Measurements from ENCODE around the gene RPE65.
"Not testable (repeated sequence)": the region's sequence is repeated elsewhere in the genome, so short reads cannot be mapped to it uniquely, and the experiment has no call there.

RPE65 gene

DNA sequence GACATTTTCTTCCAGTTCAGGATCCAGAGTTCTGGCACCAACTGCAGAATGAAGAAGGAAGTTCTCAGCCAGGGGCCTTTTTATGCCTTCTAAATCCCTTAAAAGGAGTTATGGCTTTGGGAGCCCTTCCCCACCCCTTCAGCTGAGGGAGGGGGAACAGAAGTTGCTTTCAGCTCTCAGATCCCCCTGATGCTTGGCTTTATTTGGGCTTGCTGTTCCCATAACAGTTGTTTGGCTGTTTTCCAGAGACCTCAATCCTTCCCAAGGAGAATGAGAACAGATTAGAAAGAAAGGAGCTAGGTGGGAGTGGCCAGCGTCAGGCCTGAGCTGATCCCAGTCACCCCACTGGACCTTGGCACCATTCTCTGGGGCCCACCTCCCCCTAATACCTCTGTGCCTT is at the start of gene RPE65:
RPE65 (minus strand) TSS at position 54 of the 400 bp plus-strand sequence; CDS start at position 5, 49 bp downstream.
- DNase-seq = no peak

DNA sequence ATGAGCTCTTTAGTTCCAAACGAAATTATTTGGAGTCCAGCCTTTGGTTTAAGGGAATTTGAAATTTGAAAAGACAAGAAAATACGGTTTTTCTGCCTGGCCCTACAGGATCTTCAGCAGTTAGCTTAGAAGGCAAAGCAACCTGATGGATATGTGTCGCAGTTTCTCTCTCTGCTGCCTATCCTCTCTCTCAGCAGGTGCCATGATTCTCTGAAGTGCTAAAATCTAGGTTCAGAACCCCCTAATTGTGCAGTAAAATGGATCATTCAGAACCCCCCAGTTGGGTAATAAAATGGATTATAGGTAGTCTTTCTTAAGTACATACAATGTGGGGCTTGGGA is 47.6 kb upstream of the RPE65 start:
- DNase-seq = no peak

DNA sequence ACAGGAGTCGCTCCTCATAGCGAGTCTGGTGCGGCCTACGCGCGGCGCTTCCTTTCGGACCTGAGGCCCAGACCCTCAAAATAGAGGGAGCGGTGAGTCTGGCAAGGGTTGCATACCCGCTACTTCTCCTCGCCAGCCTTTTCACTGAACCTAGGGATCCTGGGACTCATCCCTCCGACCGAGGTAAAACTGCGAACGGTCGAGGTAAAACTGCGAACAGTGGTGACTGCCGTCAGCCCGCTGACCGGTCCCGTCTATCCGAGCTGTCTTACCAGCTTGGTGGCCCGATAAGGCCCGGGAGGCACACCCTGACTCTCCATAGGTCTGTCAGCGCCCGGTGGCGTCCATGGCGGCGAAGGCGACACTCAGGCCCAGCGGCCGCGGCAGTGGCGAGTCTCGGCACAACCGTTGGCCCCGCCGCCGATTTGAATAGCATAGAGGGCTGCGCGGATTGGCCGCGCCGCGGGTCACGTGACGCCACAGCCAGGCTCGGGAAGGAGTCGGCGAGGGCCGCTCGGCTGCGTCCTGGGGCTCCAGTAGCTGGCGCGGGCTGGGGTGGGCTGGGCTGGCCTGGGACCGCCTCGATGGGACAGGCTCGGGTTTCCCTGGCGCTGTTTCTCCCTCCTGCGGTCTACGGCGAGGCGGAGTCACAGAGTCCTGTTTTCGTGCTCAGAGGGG is 47.1 kb upstream of the RPE65 start, which contains the start of gene DEPDC1:
DEPDC1 (minus strand) TSS at position 403 of the 678 bp plus-strand sequence; CDS start at position 320, 83 bp downstream.
- peak; percentile 87 to 92 for DNase-seq

DNA sequence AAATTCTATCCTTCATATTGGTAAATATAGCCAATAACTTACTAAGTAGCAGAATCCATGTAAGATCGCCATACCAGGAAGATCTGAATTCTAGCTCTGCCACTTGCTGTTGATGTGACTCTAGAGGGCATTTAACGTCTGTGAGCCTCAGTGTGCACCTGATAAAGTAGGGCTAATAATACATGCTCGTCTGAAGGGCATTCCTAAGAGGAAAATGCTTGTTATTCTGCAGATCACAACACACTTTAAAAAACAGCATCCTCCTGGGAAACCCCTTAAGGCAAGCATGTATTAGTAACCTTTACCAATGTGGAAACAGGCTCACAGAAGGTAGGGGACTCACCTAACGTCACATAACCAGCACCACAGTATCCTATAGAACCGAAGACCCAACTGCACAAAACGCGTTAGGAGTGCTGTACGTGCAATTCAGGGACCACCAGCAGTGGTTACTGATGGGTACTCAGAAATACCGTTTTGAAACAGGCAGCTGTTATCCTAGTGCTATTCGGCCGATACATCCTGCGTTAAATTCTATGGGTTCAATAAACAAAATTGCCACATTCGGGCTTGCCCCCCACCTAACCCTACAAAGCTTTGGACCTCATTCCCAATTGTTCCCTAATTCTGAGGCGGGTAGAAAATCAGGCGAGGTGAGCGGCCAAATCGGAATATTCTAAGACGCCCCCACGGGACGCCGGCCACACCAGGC is 46.4 kb upstream of the RPE65 start:
- peak; percentile 45 to 52 for DNase-seq

DNA sequence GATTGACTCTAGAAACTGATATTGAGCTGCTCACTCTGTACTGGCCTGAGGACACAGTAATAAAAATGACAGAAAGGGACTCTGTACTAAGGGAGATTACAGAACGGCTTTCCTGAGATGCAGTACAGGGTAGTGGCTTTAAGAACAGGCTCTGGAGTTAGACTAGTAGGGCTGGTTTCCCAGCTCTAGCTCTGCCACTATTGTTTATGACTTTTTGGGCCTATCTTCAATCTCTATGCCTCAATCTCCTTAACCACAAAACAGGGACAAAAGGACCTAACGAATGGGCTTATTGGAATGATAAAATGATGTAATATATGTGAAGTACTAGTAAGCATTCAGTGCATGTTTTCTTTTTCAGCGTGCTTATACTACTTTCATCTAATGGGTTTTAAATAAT is 45.8 kb upstream of the RPE65 start:
- DNase-seq = peak in 1 of 2 experiments; percentile 45

DNA sequence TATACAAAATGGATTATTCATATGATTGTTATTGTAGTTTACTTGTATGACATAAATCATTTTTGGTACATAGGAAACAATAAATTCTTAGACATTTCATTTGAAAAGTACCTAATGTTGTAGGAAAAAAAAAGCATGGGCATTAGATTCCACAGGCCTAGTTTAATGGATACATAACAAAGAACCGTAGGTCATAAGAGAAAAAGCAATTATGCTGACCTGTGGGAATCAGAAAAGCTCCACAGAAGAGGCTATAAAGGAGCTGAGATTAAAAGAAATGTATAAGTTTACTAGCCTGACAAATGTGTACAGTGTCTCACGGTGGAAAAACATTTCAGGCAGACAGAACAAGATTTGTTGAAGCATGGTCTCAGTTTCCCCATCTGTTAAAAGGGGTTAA is 43.4 kb upstream of the RPE65 start:
- no peak for DNase-seq

DNA sequence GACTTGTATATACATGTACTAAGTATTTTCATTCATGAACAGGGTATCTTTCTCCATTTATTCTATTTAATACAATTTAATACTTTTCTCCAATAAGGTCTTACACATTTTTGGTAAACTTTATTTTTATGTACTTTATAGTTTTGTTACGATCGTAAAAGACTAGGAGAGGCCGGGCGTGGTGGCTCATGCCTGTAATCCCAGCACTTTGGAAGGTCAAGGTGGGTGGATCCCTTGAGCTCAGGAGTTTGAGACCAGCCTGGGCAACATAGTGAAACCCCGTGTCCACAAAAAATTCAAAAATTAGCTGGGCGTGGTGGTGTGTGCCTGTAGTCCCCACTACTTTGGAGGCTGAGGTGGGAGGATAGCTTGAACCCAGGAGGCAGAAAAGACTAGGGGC is 42.5 kb upstream of the RPE65 start:
- not testable (repeated sequence) for DNase-seq

DNA sequence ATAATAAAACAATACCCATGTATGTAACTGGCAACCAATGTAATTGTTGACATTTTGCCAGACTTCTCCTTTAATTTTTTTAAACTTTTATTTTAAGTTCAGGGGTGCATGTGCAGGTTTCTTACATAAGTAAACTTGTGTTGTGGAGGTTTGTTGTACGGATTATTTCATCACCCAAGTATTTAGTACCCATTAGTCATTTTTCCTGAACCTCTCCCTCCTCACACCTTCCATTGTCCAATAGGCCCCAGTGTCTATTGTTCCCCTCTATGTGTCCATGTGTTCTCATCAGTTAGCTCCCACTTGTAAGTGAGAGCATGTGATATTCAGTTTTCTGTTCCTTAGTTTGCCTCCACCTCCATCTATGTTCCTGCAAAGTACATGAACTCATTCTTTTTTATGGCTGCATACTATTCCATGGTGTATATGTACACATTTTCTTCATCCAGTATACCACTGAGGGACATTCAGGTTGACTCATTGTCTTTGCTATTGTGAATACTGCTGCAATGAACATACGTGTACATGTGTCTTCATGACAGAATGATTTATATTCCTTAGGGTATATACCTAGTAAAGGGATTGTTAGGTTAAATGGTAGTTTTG is 40.4 kb upstream of the RPE65 start:
- DNase-seq = no peak

DNA sequence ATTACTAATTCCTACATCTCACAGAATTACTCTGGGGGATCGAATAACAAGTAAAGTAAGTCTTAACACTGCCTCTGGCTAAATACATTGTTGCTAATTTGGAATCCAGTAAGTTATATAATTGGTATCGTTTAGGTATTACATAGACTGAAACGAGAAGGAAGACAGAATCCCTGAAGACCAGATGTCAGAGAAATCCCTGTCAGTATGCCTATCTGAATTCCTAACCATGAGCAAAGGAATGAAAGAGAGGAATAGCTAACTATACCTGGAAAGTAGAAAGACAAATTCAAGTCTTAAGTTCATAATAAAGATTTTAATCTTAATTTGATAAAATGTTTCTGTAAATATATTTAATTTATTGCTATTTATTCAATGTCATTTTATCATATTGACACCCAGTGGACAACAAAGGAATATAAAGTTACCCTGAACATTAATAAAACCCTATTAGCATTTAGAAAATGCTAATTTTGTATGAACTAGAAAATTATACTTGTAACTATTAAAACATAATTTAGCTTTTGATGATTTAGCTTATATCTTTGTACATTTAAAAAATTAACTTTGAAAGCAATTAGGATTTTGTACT is 35.8 kb upstream of the RPE65 start:
- DNase-seq = no peak

DNA sequence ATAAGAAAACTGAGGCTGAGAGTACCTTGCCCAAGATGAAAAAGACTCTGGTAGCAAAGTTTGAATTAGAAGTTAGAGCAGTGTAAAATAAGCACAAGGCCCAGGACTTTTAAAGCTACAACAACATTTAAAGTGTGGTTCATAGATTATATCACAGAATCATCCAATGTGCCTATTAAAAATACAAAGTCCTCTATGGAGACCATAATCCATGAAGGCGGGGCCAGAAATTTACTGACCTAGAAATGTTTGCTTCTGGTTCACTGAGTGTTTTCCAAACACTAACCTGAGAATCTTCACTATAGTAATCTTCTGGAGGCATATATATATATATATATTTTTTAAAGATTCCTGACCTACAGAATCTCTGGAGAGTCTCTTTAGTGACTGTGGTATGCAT is 34.9 kb upstream of the RPE65 start:
- DNase-seq = no peak

DNA sequence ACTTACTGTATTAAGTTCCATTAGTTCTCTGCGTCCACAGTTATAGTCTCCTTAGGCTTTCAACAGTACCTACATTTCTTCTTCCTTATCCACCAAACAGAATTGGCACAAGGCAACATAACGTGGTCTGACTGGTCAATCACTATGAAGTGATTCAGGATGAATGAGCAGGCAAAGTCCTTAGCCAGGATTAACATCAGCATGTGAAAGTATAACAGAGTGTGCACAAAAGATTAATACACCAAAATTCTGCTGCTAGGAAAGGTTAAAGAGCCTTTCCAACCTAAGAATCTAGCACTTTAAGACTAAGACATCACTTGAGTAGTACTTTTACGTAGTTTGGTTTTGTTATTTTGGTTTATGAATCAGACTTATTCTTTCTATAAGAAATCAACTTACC is 31.3 kb upstream of the RPE65 start:
- no peak for DNase-seq

DNA sequence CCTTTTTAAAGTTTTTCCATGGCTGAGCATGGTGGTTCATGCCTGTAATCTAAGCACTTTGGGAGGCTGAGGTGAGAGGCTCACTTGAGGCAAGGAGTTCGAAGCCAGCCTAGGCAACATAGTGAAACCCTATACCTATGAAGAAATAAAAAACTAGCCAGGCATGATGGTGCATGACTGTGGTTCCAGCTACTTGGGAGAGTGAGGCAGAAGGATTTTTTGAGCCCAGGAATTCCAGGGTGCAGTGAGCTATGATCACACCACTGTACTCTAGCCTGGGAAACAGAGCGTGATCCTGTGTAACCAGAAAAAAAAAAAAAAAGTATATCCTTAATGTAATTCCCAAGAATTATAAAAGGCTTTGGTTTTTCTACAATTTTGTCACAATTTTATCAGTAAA is 29.7 kb upstream of the RPE65 start:
- DNase-seq = no peak

DNA sequence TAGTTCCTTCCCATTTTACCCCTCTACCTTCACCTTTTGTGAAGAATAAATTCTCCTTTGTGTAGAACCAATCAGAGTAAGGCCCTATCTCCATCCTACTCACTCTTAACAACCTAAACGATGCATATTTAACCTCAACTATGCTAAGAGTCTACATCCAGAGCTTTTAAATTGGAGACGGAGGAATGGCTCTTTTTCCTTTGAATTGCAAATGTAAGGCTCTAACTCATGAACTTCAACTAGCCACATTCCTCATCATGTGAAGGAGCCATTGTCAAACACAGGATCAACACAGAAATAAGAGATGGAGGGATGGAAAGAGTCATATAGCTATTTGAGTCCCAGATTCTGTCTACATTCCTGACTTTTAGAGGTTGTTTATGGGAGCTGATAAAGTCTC is 28.9 kb upstream of the RPE65 start:
- DNase-seq = no peak

DNA sequence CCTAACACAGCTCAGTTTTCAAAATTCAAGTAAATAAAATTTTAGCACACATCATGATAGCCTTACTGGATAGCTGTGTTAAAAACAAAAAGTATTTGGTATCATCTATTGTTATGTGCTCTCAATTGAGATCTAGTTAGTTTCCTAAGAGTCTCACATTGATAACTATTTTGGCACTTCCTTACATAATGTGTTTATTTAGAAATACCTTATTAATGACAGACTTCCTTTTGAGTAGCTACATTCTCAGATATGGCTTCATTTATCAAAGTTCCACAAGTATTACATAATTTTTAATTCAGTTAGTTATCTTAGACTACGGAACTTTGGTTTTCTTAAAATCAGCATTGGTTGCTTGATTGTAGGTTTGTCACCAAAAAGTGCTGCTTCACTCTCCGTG is 26.9 kb upstream of the RPE65 start:
- not testable (repeated sequence) for DNase-seq

DNA sequence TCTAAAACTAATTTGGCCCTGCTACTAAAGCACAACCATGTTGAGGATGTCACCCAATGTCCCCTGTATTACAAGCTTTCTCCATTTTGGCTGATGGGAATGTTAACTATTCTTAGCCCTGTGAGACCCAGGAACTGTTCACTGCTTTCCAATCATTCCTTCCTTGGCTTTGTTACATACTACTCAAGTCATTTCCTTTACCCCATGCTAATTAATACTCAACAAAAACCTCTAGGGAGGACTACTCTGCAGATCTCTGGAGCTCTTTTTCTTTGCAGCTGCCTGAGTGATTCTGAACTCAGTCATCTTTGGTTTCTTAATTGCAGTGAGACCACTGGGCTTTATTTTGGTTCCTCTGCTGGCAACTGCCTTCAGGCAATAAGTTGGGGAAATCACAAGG is 23.3 kb upstream of the RPE65 start:
- no peak for DNase-seq

DNA sequence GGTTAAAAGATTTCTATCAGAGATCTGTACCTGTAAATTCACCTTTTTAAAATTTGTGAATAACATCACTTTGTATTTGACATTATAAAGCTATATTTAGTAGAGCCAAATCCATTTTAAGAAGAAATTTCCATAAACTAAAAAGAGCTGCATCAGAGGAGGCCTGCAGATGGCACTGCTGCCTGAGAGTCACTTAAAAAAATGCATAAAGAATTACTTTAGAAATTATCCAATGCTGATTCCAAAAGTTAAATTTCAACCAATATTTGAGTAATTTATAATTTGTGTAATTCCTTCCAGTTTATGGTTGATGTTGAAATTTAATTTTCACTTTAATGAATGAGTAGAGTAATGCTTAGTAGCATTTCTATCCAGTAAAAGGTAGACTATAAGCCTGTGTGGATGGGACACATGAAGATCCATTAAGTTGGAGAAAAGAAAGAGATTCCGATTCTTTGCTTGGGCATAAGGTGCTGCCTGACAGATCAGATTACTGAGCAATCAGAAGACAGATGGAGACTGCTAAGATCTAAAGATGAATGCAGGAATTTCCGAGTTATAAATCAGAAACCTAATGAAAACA is 20.7 kb upstream of the RPE65 start:
- peak; percentile 31 to 57 for DNase-seq

DNA sequence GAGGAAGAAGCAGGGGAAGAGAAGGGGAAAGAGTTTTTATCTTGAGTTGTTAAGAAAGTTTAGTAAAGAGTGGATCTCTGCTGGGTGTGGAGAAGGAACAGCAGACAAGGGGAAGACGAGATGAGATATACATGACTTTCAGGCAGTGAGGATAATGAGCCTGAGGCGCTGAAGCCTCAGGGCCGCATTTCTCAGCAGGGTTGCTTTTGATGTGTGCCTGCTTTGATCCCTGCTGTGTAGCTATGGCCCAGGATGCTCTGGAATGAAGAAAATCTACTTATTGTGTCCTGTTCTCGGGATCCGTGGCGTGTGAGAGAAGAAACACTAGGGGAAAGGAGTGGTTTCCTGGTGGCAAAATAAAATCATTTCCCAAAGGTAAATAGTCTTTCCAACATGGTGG is 15.1 kb upstream of the RPE65 start:
- no peak for DNase-seq

DNA sequence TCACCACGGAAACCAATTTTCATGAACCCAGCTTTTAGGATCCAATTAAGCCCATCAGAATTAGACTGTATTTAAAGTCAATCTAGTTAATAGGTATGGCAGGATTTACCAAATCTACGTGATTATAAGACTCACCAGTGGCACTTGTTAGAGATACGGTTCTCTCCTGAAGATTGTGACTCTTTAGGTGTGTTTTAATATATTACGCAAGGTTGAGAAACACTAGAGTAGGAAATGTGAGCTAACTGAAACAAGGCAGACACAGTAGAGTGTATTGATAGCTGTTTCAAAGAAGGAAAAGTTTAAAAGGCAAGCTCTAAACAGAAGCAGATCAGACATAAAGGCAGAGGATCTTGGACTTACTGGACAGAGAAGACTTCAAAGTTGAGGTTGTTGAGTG is 11.2 kb upstream of the RPE65 start:
- DNase-seq = no peak

DNA sequence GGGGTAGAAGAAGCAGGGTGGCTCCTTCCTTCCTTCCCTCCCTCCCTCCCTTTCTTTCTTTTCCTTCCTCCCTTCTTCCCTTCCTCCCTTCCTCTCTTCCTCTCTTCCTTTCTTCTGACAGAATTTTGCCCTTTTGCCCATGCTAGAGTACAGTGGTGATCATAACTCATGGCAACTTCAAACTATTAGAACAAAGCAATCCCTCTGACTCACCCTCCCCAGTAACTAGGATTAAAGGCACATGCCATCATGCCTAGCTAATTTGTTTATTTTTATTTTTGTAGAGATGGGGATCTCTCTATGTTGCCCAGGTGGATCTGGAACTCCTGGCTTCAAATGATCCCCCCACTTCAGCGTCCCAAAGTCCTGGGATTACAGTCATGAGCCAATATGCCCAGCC is 10.0 kb upstream of the RPE65 start:
- no peak for DNase-seq

DNA sequence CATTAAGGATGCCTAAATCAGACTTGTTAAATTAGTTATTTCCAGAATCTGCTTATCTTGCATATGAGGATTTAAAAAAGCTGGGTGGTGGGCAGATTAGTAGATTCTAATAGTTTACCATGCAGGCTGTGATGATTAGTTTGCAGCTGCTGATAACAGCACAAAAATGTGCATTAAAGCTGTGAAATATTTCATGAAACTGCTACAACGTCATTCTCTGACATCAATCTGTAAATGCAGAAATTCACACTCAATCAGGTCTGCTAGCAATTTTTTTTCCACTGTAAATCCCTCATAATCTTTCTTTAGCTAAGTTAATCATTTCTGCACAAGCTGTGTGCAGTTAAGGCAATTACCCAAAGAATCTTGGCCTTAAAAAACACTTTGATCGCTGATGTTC is 9.3 kb upstream of the RPE65 start:
- DNase-seq = no peak

DNA sequence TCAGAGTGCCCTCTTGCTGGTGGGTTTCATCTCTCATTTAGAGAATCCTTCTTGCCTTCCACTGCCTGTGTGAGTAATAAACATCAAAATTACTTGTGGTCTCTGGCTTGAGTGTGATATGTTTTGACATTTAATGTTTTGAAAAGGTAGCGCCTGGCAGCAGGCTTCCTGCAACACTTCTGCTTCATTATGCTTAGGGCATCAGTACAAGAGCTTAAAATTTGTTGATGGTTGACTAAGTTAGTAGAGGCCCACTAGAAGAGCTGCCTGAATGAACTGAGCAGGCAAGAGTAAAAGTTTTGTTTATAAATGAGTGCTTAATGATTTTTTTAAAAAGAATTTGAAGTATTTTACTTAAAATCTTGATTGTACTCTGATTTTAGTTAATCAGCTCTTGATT is 6.4 kb upstream of the RPE65 start:
- no peak for DNase-seq

DNA sequence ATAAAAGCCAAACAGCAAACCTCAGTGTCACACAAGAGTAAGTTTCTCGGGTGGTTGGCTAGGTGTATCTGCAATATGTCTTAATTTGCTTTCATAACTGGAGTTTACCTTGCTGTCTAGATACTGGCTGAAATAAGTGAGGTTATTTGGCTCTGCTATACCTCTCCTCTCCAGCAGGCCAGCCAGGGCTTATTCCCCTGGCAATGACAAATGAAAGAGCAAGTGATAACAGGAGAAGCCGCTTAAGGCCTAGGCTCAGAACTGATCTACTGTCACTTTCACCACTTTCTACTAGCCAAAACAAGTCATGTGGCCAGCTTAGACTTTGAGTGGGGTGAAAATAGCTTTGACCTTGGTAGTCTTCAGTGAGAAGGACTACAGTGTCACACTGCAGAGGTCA is 4.8 kb upstream of the RPE65 start:
- no peak for DNase-seq

DNA sequence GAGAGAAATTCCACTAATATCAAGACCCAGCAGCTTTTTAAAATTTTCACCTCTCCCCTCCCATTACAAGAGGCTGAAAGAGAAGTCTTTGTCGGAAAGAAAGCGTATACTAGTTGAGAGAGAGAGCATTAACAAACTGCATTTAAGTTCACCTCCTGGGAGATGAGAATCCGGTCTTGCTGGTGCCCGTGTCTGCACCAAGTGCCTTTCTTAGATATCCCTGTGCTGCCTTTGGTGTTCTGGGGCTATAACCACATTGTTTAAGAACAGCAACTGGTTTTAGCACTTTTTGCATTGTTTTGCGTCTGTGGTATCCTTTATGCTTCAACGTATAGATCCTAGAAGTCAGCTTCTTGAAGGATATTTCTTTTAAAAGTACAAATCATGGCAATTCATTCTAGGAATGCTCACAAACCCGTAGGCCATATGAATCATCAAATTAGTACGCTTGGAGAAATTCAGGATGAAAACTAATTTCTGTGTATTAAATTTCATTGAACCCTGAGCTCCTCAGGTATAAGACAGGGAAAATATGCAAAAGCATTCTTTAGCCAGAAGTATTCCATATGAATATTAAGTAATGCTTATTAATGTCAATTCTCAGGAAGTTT is 3.4 kb upstream of the RPE65 start:
- DNase-seq = no peak
